Measurements from ENCODE around the gene PRKACA.

DNA sequence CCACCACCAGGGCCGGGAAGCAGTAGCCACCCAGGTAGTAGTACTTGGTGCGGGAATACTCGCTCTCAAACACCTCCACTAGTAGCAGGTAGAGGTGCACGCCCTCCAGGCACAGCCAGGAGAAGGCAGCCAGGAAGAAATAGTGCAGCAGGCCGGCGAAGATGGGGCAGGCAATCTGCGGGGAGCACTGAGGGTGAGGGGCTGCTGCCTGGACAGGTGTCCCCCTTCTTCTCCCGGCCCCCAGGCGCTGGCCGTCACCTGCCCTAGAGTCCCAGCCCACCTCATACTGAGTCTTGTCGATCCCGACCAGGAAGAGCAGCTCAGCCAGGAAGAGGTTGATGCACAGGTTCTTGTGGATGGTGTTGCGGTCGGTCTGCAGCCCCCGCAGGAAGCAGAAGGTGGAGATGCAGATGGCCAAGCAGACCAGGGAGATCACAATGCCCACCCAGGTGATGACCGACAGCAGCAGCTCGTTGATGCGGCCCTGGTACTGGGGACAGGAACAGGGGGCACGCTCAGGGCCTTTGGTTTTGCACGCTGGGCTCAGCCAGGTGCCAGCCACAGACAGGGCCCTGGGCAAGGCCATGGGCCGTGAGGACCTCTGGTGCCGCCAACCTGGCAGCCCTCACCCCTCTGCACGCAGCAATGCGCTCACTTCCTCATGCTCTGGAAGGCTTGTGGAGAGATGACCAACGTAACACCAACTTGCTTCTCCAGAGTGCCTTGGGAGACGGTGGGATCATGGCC is 39.6 kb upstream of the PRKACA start:
- TF ChIP-seq, protein P1, sequence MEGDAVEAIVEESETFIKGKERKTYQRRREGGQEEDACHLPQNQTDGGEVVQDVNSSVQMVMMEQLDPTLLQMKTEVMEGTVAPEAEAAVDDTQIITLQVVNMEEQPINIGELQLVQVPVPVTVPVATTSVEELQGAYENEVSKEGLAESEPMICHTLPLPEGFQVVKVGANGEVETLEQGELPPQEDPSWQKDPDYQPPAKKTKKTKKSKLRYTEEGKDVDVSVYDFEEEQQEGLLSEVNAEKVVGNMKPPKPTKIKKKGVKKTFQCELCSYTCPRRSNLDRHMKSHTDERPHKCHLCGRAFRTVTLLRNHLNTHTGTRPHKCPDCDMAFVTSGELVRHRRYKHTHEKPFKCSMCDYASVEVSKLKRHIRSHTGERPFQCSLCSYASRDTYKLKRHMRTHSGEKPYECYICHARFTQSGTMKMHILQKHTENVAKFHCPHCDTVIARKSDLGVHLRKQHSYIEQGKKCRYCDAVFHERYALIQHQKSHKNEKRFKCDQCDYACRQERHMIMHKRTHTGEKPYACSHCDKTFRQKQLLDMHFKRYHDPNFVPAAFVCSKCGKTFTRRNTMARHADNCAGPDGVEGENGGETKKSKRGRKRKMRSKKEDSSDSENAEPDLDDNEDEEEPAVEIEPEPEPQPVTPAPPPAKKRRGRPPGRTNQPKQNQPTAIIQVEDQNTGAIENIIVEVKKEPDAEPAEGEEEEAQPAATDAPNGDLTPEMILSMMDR (IDR thresholded peaks at IDR 0.05): no peak
- no peak for TF ChIP-seq POLR2A (IDR thresholded peaks at IDR 0.05)
